Measurements from ENCODE around the gene HNRNPU. TPM values are rescaled to one million over a fixed set of nuclear protein-coding genes. Genes with fewer than 3 reads are reported as not detected.

Gene HNRNPU
- total RNA-seq, 1 donor from 2014 or later, result 243 TPM

DNA sequence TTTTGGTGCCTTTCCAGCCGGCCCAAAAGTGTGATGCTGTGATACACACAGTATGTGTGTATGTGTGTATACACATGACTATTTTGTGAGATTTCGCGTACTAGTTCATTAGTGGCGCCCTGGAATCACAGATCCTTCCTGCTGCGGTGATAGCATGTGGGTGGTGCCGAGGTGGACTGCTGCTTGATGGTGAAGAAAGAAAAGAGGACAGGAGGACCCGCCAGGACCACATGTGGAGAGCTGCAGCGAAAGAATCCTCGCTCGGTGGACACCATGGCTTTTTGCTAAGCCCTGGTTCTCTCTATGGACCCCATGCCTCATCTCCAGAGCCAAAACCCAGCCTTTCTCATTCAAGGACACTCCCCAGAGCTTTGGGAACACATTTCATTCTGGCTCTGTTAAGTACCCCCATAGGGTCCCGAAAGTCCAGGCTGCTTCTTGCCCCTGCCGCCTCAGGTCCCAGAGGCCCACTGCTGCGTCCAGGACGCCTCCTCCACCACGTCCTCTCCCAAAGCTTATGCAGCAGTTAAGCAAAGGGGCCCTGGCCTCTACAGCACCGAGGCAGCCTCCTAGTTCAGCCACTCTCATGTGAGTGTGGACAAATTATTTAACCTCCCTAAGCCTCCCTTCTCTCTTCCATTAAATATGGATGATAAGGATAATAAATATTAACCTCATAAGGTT lies 61.6 kb downstream of the HNRNPU start:
- DNase-seq (ENCODE audit: low spot score), result no peak

DNA sequence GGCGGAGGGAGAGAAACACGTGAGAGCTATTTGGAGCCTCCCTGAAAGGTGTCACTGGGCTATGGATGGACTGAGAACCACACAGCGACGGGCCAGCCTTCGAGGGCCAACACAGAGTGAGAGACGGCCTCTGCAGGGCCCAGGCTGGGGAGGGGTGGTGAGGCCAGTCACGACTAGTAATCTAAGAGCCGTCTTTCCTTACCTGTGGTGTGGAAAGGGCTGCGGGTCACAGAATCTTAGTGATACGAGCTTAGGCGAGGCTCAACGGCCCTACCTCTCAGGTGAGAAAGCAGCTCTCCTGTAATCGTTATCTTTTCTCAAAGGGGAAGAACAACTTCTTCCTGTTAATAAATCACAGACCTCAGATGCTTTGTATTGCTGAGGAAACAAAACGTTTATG lies 62.3 kb downstream of the HNRNPU start:
- DNase-seq (ENCODE audit: low spot score), result no peak

DNA sequence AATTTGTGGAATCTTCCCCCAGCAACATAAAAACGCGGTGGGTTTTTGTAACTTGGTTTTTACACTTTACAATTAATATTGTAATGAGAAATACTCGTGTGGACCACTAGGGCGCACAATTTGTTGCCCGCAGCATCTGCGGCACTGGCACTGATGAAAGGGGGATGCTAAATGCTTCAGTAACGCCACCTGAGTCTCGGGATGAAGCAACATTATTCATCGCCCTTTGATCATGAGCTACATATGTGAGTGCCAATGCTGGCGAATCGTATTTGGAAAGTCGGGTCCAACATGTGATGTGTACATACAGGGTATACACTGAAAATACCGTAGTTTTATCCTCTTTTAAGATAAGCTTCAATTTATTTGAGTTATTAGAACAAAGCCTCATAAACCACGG lies 63.1 kb downstream of the HNRNPU start:
- DNase-seq (ENCODE audit: low spot score), result no peak

DNA sequence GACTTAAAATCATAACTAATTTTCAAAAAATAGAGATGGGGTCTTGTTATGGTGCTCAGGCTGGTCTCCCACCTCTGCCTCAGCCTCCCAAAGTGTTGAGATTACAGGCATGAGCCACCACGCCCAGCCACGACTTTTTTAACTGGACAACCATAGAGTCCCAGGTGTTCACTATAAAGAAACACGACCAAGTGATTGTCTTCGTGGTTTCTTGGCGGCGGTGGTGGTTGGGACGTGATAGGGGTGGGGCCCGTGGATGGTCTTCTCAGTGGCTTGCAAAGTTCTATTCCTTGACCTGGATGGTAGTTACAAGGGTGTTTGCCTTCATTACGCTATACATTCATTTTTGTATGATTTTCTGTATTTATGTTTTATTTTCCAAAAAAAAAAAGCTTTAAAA lies 63.5 kb downstream of the HNRNPU start:
- DNase-seq (ENCODE audit: low spot score), result no peak

Other genes starting within 250 kb of the HNRNPU start
- 20.1 TPM for gene DESI2, start 211.4 kb downstream of the HNRNPU start, total RNA-seq
- gene COX20, start 28.9 kb downstream of the HNRNPU start, total RNA-seq, result 27.5 TPM

Measured in mucosa of gallbladder (tissue), 1 donor.